Hepatocyte (in vitro differentiated cells): ENCODE measurements around the gene WNT5B. TPM values are rescaled to one million over a fixed set of nuclear protein-coding genes. Genes with fewer than 3 reads are reported as not detected.
A peak's percentile ranks its signal among the peaks of the same experiment; 100 is the strongest.

Experiments used
- DNase-seq: peaks from one replicate; pipeline ENCODE4 v3.0.0-alpha.2; 2016; ENCODE audit warnings: low spot score
- H2AFZ ChIP-seq: fragments of 200-600 bp; sonication (generic); 2 replicates; pipeline ENCODE4 v1.6.0; 2016; ENCODE audit warnings: antibody characterized with exemption, mild to moderate bottlenecking
- H3K27ac ChIP-seq: fragments of 200-600 bp; sonication (generic); 2 replicates; pipeline ENCODE4 v1.5.1; 2016; ENCODE audit warnings: mild to moderate bottlenecking
- H3K27me3 ChIP-seq: fragments of 200-600 bp; sonication (generic); 2 replicates; pipeline ENCODE4 v1.6.1; 2016
- H3K36me3 ChIP-seq: fragments of 200-600 bp; sonication (generic); replicated peaks from 2 replicates; pipeline ENCODE4 v1.5.1; 2016; ENCODE audit warnings: low read depth; ENCODE audit not compliant: insufficient read depth
- H3K4me1 ChIP-seq: fragments of 200-600 bp; sonication (generic); 2 replicates; pipeline ENCODE4 v1.5.1; 2016; ENCODE audit warnings: mild to moderate bottlenecking, moderate library complexity; ENCODE audit not compliant: insufficient read depth
- H3K4me2 ChIP-seq: fragments of 200-600 bp; sonication (generic); 2 replicates; pipeline ENCODE4 v1.6.0; 2016
- H3K4me3 ChIP-seq: fragments of 200-600 bp; sonication (generic); 2 replicates; pipeline ENCODE4 v1.5.1; 2016; ENCODE audit warnings: mild to moderate bottlenecking
- H3K79me2 ChIP-seq: fragments of 200-600 bp; sonication (generic); 2 replicates; pipeline ENCODE4 v1.6.0; 2017; ENCODE audit warnings: mild to moderate bottlenecking
- H3K9me2 ChIP-seq: fragments of 200-600 bp; sonication (generic); replicated peaks from 2 replicates; pipeline ENCODE4 v1.6.0; 2017; ENCODE audit warnings: mild to moderate bottlenecking; ENCODE audit not compliant: insufficient read depth
- H3K9me3 ChIP-seq: fragments of 200-600 bp; sonication (generic); 2 replicates; pipeline ENCODE4 v1.5.1; 2016; ENCODE audit warnings: low read depth, mild to moderate bottlenecking
- H4K20me1 ChIP-seq: fragments of 200-600 bp; sonication (generic); 2 replicates; pipeline ENCODE4 v1.6.0; 2016; ENCODE audit warnings: mild to moderate bottlenecking; ENCODE audit not compliant: insufficient read depth, poor library complexity, severe bottlenecking
- CTCF ChIP-seq: fragments of 200-600 bp; sonication (generic); IDR thresholded peaks from 2 replicates; pipeline ENCODE4 v1.5.1; 2016; ENCODE audit warnings: antibody characterized with exemption, mild to moderate bottlenecking; ENCODE audit not compliant: poor library complexity
- EZH2 ChIP-seq: fragments of 200-600 bp; sonication (generic); IDR thresholded peaks from 2 replicates; pipeline ENCODE4 v1.6.1; 2016; ENCODE audit warnings: antibody characterized with exemption, mild to moderate bottlenecking, borderline replicate concordance
- EZH2phosphoT487 ChIP-seq: fragments of 200-600 bp; sonication (generic); IDR thresholded peaks from one replicate; pipeline ENCODE4 v1.6.1; 2018; ENCODE audit warnings: antibody characterized with exemption, mild to moderate bottlenecking, low read depth, moderate library complexity; ENCODE audit not compliant: unreplicated experiment, severe bottlenecking
- WGBS: methylation state at CpG from one replicate; pipeline ENCODE4 v1.1.6; 2016; ENCODE audit warnings: low lambda C conversion rate; ENCODE audit errors: missing lambda C conversion rate; 5-methylcytosine and 5-hydroxymethylcytosine counted together
- polyA plus RNA-seq: library from polyadenylated mRNA; unstranded; fragments of >200 nt; fragmentation: Nextera tagmentation; extraction: Ambion mirVana; gene quantifications from 2 replicates; pipeline ENCODE4 v1.2.1, GENCODE V29; 2016
- total RNA-seq: library from RNA; depleted of rRNA; stranded (reverse); fragments of >200 nt; gene quantifications from 2 replicates; pipeline ENCODE4 v1.2.3, GENCODE V29; 2014

The WNT5B gene
- total and polyA plus RNA-seq, 2 experiments from 2014 or later = 16.6 to 35.3 TPM

DNA sequence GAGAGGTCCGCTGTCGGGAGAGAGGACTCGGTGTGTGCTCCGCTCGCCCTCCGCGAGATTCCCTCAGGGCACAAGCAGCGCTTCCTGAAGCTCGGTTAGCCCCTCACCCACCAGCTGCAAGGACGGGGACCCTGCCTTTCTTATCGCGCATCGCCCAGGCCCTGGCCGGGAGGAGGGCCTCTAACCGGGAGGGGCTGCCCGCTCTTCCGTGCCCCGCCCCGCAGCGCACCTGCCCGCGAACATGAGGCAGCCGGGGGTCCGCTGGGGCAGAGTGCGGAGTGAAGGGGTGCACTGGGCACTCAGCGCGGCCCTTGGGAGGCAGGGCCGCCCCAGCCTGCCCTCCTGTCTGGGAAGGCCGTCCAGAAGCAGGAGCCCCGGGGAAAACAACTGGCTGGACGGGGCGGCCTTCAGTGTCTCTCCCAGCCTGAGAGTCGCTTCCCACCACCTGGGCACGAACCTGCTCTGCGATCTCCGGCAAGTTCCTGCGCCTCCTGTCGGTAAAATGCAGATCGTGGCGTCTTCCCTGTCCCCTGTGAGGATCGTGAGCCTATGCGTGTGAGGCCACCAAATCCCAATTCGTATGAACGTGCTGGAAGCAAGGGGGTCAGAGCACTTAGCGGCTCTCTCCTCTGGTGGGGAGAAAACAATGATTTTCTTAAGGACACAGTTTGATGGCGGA is 33.9 kb downstream of the WNT5B start:
- Histone ChIP-seq H3K27ac (peak overlapping the region; percentile 93), H3K27me3 (no peaks in the 10 kb centered on the region), H4K20me1 (no peaks in the 10 kb centered on the region), H3K9me3 (no peaks in the 10 kb centered on the region), H2AFZ (peak overlapping the region; percentile 62), H3K9me2 (no peaks in the 10 kb centered on the region), H3K36me3 (no peaks in the 10 kb centered on the region), H3K4me3 (no peak overlapping the region), H3K79me2 (no peaks in the 10 kb centered on the region), H3K4me1 (peaks cover 18% of the 10 kb centered on the region), H3K4me2 (peak overlapping the region; percentile 87)
- TF ChIP-seq EZH2 = no peak
- peak; percentile 62 for TF ChIP-seq CTCF
- no peak for TF ChIP-seq EZH2phosphoT487
- peak; percentile 88 for DNase-seq
- 5% methylated on average over 41 of the region's 46 CpGs for WGBS

DNA sequence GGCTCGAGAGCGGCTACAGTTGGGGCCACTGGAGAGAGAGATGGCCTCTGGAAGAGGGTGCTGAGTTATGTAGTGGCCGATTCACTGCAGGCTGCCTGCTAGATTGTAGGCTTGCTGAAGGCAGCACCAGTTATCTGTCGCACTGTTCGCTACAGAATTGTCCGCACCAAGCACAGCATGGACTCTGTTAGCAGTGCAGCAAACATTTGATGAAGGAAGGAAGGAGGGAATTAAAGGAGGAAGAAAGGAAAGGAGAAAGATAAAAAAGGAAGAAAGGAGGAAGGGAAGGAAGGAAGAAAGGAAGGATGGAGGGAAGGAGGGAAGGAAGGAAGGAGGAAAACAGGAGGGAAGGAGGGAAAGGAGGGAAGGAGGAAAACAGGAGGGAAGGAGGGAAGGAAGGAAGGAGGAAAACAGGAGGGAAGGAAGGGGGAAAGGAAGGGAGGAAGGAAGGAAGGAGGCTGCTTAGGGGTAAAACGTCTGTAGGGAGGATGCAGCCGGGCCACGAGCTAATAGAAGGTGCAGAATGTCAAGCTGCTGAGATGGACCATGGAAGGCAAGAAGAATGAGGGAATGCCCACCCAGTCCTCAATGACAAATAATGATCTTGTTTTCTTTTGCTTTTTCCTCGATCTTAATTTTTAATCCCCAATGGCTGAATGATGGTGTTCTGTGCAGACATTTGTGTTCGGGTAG is 34.6 kb downstream of the WNT5B start:
- Histone ChIP-seq H3K4me1 (peaks cover 18% of the 10 kb centered on the region), H4K20me1 (no peaks in the 10 kb centered on the region), H3K79me2 (no peaks in the 10 kb centered on the region), H3K9me2 (no peaks in the 10 kb centered on the region), H3K4me2 (peak overlapping the region; percentile 87), H2AFZ (no peak overlapping the region), H3K27me3 (no peaks in the 10 kb centered on the region), H3K27ac (peak overlapping the region; percentile 93), H3K9me3 (no peaks in the 10 kb centered on the region), H3K4me3 (no peak overlapping the region), H3K36me3 (no peaks in the 10 kb centered on the region)
- no peak for TF ChIP-seq EZH2phosphoT487
- no peak for TF ChIP-seq EZH2
- no peak for TF ChIP-seq CTCF
- no peak for DNase-seq
- 80% methylated on average over 11 of the region's 11 CpGs for WGBS

- H3K4me2 ChIP-seq = no peak overlapping the region
- no peak overlapping the region for H2AFZ ChIP-seq
- no peaks in the 10 kb centered on the region for H3K36me3 ChIP-seq
- no peak overlapping the region for H3K4me3 ChIP-seq
- peaks cover 14% of the 10 kb centered on the region for H3K4me1 ChIP-seq
- no peaks in the 10 kb centered on the region for H3K9me3 ChIP-seq
- H3K9me2 ChIP-seq = no peaks in the 10 kb centered on the region
- no peak overlapping the region for H3K27ac ChIP-seq
- DNase-seq = no peak
- H3K79me2 ChIP-seq = no peaks in the 10 kb centered on the region
- TF ChIP-seq EZH2 = no peak
- no peak for TF ChIP-seq CTCF
- TF ChIP-seq EZH2phosphoT487 = no peak
- H3K27me3 ChIP-seq = no peaks in the 10 kb centered on the region
- H4K20me1 ChIP-seq = no peaks in the 10 kb centered on the region
- WGBS = 95% methylated on average over 2 of the region's 2 CpGs
Measured at GRCh38 chr12:1665366-1665765, 36.3 kb downstream of the WNT5B start.
